DMS53 treated with DMSO at 0.1 percent for 48 hours (cell line): ENCODE results near the gene CACNA2D3.

Experiments used
- DNase-seq: peaks from one replicate; lab custom pipeline; 2025; ENCODE audit not compliant: unreplicated experiment; lab: John Stamatoyannopoulos, UW

Gene CACNA2D3

DNA sequence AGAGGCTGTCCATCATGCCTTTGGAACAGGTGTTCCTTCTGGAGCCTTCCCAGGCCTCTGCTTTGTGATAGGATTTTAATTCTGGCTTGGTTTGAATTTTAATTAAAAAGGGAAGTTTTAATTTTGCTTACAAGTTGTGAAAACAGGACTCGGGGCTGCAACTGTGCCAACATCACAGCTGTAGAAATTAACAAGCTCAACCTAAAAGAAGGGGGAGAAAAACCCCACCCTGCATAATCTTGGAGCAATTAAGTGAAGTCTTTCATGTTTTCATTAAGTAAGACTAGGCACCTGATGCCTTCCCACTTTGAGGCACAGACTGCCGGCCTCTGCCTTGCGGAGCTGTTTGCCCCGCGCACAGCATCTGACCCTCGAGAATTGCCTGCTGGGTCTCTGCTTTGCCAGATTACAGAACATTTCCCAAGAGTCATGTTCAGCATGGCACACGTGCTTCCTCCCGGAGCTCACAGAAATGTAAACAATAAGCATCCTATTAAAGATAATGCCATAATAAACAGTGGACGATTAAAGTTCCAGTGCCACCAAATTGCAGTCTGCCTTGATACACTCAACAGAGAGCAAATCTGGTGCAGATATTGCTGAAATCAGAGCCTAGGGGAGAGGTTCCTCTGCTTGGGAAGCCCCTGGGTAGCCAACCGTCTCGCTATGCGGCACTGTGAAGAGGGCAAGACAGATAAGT lies 441.3 kb downstream of the CACNA2D3 start:
- DNase-seq: no peak

DNA sequence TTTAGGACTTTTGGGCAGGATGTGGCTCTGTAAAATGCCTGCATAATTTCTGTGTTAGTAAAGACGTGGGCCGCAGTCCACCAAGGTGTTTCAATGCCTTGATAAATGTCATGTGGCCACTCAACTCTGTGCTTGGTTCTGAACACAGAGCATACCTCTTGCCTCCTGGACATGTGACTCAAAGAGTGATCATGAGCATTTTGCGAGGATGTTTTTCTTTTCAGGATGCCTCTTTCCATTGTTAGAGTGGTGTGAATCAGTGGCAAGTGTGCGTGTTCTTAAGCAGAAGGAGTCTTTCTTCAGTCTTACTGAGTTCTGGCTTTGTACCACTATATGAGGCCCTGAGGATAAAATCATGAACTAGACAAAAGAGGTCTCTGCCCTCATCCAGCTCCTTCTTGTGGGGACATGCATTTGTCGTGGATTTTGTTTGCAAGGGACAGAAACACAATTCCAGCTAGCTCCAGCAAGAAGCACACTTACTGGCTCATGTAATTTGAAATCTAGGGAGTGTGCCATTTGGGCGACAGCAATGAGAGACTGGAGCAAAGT lies 442.1 kb downstream of the CACNA2D3 start:
- no peak for DNase-seq

GRCh38 chr3:54565956-54566355 lies 443.6 kb downstream of the CACNA2D3 start:
- no peak for DNase-seq

- no peak for DNase-seq
Observed at GRCh38 chr3:54567949-54568348, 445.6 kb downstream of the CACNA2D3 start.

DNA sequence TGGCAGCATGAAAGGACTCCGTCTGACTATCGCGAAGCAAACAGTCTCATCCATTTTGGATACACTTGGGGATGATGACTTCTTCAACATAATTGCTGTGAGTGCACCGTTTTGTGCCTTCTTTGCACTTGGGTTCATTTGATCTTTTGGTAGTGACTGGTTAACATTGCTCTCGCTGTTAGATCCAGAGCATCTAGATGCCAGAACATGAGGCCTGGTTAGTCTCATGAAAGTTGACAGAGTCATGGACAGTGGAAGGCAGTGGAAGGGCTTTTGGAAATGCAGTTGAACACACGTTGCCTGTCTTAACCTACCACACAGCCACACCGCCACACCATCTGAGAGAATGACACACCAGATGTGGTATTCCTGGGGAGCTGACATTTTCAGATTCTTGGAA lies 447.7 kb downstream of the CACNA2D3 start:
- DNase-seq: no peak

GRCh38 chr3:54572197-54572895 lies 450.0 kb downstream of the CACNA2D3 start:
- no peak for DNase-seq

GRCh38 chr3:54573858-54574257 lies 451.5 kb downstream of the CACNA2D3 start:
- no peak for DNase-seq

DNA sequence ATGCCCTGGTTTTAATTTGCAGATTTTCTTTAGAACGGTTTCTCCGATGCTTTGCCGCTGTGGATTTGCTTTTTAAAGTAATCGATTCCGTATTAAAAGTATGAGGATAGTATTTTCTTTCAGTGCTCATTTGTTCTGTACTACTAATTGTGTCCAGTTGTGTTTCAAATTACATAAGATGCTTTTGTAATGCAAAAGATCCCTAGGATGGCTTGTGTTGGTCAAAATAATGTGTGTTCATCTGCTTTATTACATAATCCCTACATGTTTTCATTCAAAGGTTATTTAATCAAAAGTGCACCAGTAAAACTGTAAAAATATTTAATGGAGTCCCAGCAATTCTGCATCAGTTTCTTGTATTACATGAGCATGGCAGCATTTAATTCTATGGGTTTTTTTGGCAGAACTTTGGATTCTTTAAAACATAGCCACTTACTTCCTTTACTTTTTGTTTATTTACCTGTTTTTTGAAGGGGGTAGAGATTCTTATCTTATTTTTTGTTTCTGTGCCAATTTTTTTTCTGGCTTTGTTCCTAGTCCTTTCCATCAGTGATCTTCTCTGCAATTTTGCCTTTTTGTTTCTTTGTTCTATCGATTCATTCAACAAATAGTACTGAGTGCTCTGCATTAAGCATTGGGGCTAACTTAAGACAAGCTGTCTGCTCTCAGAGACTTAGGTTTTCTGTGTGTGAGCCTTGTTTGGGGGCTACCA lies 452.7 kb downstream of the CACNA2D3 start:
- DNase-seq: no peak

DNA sequence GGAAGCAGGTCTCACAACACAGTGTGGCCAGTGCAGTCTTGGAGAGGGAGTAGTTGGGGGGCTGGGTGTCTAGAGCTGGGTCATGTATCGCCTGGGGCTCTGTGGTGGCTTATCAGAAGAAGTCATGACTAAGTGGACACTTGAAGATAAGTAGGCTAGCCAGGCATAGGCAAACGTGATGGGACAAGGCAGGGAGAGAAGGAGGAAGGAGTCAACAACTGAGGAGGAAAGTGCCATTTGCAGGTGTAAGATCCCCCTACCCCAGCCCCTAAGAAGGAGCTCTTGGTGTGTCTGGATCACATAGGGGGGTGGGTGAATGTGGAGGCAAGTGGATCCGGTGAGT lies 453.2 kb downstream of the CACNA2D3 start:
- DNase-seq: no peak

GRCh38 chr3:54577313-54577712 lies 455.0 kb downstream of the CACNA2D3 start:
- no peak for DNase-seq

DNA sequence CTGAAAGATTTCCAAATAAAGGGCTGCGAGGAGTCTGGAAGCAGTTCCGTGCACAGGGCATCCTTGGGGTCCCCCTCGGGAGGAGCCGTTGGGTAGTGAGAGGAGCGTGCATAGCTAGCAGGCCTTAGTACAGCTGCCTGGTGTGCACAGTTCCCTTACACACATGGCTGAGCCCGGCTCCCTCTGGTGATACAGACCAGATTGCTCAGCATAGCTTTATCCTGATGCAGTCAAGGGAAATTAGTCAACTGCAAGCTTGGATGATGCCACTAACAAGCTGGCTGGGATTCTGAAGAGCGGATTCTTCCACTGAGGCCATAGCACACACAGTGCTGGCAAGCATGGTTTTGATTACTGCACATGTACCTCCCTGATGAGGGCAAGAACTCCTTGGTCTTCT lies 456.1 kb downstream of the CACNA2D3 start:
- DNase-seq: no peak

DNA sequence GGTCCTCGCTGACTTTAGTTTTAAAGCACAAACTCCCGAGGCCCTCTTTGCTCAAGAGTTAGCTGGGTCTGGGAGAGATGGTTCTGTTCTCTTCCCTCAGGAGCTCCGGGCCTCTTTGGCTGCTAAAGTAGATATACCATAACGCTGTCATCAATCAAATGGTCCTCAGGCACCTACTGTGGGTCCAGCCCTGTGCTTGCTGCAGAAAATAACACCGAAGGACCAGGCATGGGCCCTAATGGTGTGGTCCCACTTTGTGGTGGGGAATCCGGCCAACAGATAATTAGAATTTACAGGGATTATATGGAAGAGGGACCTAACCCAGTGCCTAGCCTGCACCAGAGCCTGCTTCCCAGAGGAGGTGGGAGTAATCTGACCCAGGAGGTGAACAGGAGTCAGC lies 458.1 kb downstream of the CACNA2D3 start:
- no peak for DNase-seq

- no peak for DNase-seq
Observed at GRCh38 chr3:54582424-54582823, 460.1 kb downstream of the CACNA2D3 start.

DNA sequence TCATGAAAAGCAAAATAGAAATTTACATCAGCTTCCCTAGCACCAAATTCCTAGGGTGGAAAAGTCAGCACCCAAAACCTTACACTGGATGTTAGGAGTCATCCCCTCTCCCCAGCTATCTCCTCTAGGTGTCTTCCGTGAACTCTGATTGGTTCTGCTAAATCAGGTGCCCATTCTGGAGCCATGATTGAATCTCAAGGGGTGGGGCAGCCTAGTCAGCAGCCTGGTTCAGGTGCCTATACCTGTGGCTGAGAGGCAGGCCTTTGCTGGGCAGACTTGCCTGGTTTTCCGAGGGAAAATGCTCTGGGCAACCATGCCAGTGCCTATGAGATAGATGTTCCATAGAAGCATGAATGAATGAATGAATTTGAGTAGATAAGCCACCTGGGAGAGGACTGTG lies 468.8 kb downstream of the CACNA2D3 start:
- DNase-seq: no peak

DNA sequence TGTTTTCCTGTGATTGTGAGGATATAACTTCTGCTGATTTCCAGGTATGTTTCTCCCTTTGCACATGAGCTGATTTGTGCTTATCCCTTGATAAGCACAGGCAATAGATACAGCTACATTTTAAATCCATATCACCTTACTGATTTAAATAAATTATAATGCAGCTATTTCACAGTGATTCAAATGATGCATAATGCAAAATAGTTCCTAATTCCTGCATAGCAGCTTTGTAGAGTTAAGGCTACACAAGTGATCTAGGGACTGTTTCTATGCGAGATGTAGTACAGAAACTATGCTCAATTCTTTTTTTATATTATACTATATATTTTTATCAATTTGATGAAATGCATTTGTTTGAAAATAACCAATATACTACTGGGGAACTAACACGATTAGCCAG lies 471.3 kb downstream of the CACNA2D3 start:
- no peak for DNase-seq

DNA sequence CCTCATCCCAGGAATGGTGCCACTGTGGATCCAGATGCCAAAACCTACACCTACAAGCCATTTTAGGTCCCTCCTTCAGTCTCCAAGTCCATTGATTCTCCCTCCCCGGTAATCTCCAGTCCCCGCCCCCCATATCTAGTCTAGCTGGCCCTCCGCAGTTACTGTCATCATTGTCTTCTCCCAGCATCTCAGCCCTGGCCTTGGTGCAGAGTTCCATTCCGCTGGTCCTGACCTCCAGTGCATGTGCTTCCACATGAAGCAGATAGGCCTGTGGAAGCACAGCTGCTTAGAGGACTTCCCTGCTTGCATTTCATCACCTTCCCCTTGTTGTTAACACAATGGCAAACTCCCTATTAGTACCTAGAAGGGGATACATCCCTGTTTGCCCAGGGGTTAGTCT lies 473.7 kb downstream of the CACNA2D3 start:
- no peak for DNase-seq

- no peak for DNase-seq
Observed at GRCh38 chr3:54599716-54600115, 477.4 kb downstream of the CACNA2D3 start.

DNA sequence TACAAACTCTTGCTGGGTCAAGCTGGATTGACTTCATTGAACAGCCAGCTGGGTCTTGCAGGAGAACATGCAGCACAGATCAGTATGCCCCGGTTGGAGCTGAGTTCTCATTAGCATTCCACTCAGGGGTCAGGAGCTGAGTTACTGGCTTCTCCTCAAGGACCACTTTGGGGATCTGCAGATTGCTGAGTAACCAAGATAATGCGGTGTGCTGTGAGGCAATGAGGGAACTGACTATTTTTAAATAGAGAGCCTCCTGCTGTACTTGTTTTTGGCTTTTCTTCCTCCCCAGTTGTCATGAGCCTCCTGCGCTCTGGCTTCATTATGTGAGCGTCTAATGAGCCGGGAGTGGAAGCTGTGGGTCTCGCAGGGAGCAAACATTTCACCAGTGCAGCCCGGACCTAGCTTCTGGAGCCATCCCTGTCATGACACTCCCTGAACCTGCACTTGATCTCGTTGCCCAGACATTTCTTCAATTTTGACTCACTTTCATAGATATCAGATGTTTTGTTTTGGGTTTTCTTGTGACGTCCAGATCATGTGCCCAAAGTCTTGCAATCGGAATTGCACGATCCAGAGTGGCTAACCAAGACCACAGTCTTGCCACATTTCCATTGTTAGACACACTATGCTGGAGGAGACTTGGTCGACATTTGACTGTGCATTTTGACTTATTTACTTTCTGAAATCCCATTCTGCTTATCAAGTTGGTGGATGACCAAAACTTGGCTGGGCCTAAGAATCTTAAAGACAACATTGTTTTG lies 478.3 kb downstream of the CACNA2D3 start:
- no peak for DNase-seq

GRCh38 chr3:54604495-54604894 lies 482.1 kb downstream of the CACNA2D3 start:
- no peak for DNase-seq

DNA sequence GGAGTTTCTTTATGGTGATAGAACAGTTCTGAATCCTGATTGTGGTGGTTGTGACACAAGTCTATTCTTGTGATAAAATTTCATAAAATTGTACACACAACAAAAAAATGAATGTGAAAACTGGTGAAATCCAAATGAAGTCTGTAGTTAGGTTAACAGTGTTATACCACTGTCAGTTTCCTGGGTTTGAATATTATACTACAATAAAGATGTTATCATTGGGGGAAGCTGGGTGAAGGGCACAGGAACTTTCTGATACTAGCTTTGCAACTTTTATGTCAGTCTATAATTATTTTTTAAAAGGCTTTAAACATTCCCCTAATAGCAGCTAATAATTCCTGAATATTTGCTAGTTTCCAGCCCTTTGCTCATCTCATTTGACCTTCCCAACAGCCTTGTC lies 485.7 kb downstream of the CACNA2D3 start:
- DNase-seq: no peak

DNA sequence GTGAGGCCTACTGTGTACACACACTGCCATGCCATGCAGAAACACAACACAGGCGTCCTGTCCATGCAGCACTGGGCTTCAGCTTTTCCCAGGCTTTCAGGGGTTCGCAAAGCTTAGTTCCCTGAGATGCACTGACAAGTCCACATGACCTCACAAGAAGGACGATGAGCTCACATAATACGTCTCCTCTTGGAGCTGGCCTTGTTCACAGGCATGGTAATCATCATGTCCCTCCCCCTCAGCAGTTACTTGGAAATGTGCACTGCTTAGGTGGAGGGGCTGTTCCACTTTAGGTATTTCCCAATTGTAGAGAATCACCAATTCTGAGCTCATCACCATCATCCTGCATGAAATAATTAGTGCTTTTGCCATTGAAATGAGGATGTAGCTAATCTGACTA lies 496.7 kb downstream of the CACNA2D3 start:
- no peak for DNase-seq
